ENCODE measurements around the gene SEMA3B. TPM values are rescaled to one million over a fixed set of nuclear protein-coding genes. Genes with fewer than 3 reads are reported as not detected.
"Not testable (repeated sequence)": the region's sequence is repeated elsewhere in the genome, so short reads cannot be mapped to it uniquely, and the experiment has no call there.

The SEMA3B gene
- total and polyA plus RNA-seq, 8 donors = 40.1 to 310 (median 103) TPM

GRCh38 chr3:50259432-50260026 lies 9.4 kb upstream of the SEMA3B start:
- DNase-seq = no peak
- peak overlapping the region; percentile 40 to 50 (median 48) for H3K4me3 ChIP-seq
- no peaks in the 10 kb centered on the region for H3K9me3 ChIP-seq
- H3K36me3 ChIP-seq = peaks cover 34 to 46% (median 43%) of the 10 kb centered on the region in 4 donors
- no peak for TF ChIP-seq POLR2AphosphoS5 (IDR thresholded peaks at IDR 0.05)
- TF ChIP-seq, protein P1, sequence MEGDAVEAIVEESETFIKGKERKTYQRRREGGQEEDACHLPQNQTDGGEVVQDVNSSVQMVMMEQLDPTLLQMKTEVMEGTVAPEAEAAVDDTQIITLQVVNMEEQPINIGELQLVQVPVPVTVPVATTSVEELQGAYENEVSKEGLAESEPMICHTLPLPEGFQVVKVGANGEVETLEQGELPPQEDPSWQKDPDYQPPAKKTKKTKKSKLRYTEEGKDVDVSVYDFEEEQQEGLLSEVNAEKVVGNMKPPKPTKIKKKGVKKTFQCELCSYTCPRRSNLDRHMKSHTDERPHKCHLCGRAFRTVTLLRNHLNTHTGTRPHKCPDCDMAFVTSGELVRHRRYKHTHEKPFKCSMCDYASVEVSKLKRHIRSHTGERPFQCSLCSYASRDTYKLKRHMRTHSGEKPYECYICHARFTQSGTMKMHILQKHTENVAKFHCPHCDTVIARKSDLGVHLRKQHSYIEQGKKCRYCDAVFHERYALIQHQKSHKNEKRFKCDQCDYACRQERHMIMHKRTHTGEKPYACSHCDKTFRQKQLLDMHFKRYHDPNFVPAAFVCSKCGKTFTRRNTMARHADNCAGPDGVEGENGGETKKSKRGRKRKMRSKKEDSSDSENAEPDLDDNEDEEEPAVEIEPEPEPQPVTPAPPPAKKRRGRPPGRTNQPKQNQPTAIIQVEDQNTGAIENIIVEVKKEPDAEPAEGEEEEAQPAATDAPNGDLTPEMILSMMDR (IDR thresholded peaks at IDR 0.05) = no peak
- no peak for TF ChIP-seq EP300 (IDR thresholded peaks at IDR 0.05)
- TF ChIP-seq POLR2A (IDR thresholded peaks at IDR 0.05) = no peak
- 44 to 59% (median 53%) methylated on average over 11 to 18 of the region's 18 CpGs for WGBS, 5 donors
- intact Hi-C loops (cut with DNase I; ENCODE audit: low total_unique reads) = no loop called here
- peaks cover 23 to 75% (median 40%) of the 10 kb centered on the region in 4 donors for H3K4me1 ChIP-seq
- peak overlapping the region; percentile 90 to 99 (median 96) for H3K27ac ChIP-seq
- H3K27me3 ChIP-seq = no peaks in the 10 kb centered on the region

DNA sequence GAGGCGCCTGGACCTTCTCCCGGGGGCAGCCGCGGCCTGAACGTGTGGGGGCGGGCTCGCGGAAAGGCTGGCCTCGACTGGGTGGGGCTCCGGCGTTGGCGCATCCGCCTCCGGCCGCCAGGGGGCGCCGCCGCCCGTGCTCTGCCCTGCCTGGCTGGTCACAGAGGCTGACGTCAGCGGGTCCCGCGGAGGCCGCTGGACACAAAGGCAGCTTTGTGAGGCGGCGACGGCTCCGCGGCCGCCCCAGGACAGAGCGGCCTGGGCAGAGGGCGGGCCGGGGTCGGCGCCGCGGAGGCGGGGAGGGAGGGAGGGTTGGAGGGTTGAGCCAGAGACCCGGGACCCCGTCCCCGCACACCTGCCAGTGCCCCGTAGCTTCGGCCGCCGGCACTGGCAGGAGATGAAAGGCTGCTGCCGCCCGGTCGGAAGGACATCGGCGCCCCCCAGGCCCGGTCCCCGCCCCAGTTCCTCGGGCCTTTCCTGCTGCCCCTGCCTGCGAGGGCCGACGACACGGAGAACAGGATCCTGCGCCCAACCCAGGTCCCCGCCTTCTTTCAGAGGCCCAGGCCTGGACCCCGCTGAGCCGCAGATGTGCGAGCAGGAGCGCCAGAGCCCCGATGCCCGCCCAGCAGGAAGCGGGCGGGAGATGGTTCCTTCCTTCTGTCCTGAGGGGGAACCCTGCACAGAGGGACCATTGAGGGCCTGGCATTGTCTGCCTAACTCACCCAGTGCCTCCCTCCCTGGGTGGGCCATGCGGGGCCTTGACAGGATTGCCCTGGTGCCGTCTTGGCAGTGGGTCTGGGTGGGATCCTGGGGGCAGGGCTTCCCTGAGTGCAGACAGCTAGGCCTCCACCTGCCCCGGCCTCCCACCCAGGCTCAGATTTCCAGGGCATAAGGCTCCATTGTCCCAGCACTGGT lies 8.7 kb upstream of the SEMA3B start:
- WGBS, 5 donors = 1 to 3% (median 1%) methylated on average over 17 to 70 of the region's 70 CpGs
- Histone ChIP-seq H3K9me3 (no peaks in the 10 kb centered on the region), H3K36me3 (peaks cover 29 to 39% (median 35%) of the 10 kb centered on the region in 4 donors), H3K4me1 (peaks cover 31 to 75% (median 43%) of the 10 kb centered on the region in 4 donors), H3K27ac (peak overlapping the region; percentile 90 to 99 (median 96)), H3K27me3 (no peaks in the 10 kb centered on the region), H3K4me3 (peak overlapping the region; percentile 40 to 50 (median 48))
- intact Hi-C loops (cut with DNase I; ENCODE audit: low total_unique reads) = no loop called here
- TF ChIP-seq POLR2AphosphoS5 (IDR thresholded peaks at IDR 0.05) (peak; percentile 72 to 92 (median 86)), EP300 (IDR thresholded peaks at IDR 0.05) (no peak), POLR2A (IDR thresholded peaks at IDR 0.05) (no peak)
- TF ChIP-seq, protein P1 (IDR thresholded peaks at IDR 0.05) = peak in 5 of 7 experiments; percentile 94 to 100 (median 99)
- DNase-seq = peak; percentile 96 to 98

DNA sequence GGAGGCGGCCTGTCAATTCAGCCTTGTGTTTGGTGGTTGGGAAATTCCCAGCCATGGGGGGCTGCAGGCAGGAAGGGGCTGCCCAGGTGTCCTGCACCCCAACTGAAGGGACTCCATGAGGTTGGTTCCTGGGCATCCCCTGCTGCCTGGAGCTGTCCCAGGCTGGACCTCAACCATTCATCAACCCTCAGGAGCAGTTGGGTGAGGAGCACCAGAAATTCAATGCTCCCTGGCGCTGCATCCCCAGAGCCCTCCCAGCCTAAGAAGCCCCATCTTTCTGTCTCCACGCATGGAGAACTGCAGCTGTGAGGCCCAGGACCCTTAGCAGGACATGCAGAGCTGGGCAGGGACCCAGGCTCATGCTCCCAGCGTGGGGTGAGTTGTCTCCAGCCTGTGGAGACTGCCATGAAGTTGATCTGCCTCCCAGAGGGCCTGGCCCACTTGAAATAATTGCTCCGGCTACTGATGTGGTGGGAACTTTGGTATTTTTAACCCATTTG lies 8.0 kb upstream of the SEMA3B start:
- no peak for DNase-seq
- Histone ChIP-seq H3K4me3 (peak overlapping the region; percentile 40 to 50 (median 48)), H3K27ac (peak overlapping the region; percentile 90 to 99 (median 96)), H3K9me3 (no peaks in the 10 kb centered on the region), H3K4me1 (peaks cover 38 to 77% (median 49%) of the 10 kb centered on the region in 4 donors), H3K36me3 (peaks cover 24 to 32% (median 29%) of the 10 kb centered on the region in 4 donors), H3K27me3 (no peaks in the 10 kb centered on the region)
- TF ChIP-seq EP300 (IDR thresholded peaks at IDR 0.05) (no peak), POLR2AphosphoS5 (IDR thresholded peaks at IDR 0.05) (no peak), POLR2A (IDR thresholded peaks at IDR 0.05) (no peak)
- TF ChIP-seq, protein P1 (IDR thresholded peaks at IDR 0.05) = no peak
- WGBS, 5 donors = 44 to 85% (median 68%) methylated on average over 3 to 5 of the region's 5 CpGs
- intact Hi-C loops (cut with DNase I; ENCODE audit: low total_unique reads) = no loop called here

DNA sequence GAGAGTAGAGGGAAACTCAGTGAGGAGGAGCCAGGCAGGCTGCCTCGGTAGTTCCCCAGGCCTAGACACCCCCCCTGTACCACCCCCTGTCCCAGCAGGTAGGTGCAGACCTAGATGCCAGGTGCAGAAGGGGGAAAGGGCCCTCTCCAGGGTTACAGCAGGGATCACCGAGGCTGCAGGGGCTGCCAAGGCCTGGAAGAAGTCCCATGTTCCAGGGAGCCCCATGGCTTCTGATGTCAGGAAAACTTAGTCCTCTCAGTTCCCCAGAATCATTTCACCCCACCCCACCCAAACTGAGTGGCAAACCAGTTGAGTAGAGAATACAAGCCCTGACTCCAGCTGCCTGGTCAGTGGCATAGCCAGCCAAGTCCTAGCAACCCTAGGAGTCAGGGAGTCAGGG lies 7.4 kb upstream of the SEMA3B start:
- no peak overlapping the region for H3K4me3 ChIP-seq
- intact Hi-C loops (cut with DNase I; ENCODE audit: low total_unique reads) = no loop called here
- peaks cover 43 to 82% (median 54%) of the 10 kb centered on the region in 4 donors for H3K4me1 ChIP-seq
- H3K36me3 ChIP-seq = peaks cover 19 to 27% (median 24%) of the 10 kb centered on the region in 4 donors
- no peaks in the 10 kb centered on the region for H3K9me3 ChIP-seq
- DNase-seq = no peak
- H3K27ac ChIP-seq = peak overlapping the region; percentile 90 to 99 (median 96)
- WGBS, 5 donors = 23 to 44% (median 38%) methylated on average over 2 of the region's 2 CpGs
- no peaks in the 10 kb centered on the region for H3K27me3 ChIP-seq
- TF ChIP-seq EP300 (IDR thresholded peaks at IDR 0.05) (no peak), POLR2A (IDR thresholded peaks at IDR 0.05) (no peak), POLR2AphosphoS5 (IDR thresholded peaks at IDR 0.05) (no peak)
- TF ChIP-seq, protein P1 (IDR thresholded peaks at IDR 0.05) = no peak

GRCh38 chr3:50262200-50262599 lies 6.7 kb upstream of the SEMA3B start:
- intact Hi-C loops (cut with DNase I; ENCODE audit: low total_unique reads) = not testable (repeated sequence)
- H3K27ac ChIP-seq = peak overlapping the region in 4 of 5 donors; percentile 96 to 99 (median 97)
- WGBS, 5 donors = 95 to 100% (median 97%) methylated on average over 4 of the region's 4 CpGs

More at GRCh38 chr3:50262200-50262599, 6.7 kb upstream of the SEMA3B start:
- Histone ChIP-seq H3K36me3 (peaks cover 12 to 20% (median 17%) of the 10 kb centered on the region in 4 donors), H3K4me1 (peaks cover 46 to 83% (median 60%) of the 10 kb centered on the region in 4 donors)
- H3K4me3 ChIP-seq, DNase-seq, H3K27me3 ChIP-seq, H3K9me3 ChIP-seq: not testable (repeated sequence)
